Measurements from ENCODE around the gene RNF146.
"Not testable (repeated sequence)": the region's sequence is repeated elsewhere in the genome, so short reads cannot be mapped to it uniquely, and the experiment has no call there.

Gene RNF146

DNA sequence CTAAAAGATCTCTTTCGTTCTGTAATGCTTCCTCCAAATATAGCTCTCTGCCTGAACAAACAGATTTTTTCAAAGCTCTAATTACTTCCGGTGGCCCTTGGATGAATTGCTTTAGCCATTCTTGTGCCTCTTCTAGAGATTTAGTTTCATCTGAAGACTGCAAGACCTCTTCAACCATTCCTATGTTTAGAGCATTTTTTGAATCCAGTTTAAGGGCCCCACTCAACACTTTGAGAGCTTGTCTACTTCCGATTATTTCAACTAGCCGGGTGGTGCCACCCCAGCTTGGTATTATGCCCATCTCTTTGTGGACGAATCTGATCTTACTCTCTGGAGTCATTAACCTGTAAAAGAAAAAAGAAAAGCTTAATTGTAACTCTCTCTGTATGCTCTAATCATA is 23.3 kb downstream of the RNF146 start:
- no peak for DNase-seq

DNA sequence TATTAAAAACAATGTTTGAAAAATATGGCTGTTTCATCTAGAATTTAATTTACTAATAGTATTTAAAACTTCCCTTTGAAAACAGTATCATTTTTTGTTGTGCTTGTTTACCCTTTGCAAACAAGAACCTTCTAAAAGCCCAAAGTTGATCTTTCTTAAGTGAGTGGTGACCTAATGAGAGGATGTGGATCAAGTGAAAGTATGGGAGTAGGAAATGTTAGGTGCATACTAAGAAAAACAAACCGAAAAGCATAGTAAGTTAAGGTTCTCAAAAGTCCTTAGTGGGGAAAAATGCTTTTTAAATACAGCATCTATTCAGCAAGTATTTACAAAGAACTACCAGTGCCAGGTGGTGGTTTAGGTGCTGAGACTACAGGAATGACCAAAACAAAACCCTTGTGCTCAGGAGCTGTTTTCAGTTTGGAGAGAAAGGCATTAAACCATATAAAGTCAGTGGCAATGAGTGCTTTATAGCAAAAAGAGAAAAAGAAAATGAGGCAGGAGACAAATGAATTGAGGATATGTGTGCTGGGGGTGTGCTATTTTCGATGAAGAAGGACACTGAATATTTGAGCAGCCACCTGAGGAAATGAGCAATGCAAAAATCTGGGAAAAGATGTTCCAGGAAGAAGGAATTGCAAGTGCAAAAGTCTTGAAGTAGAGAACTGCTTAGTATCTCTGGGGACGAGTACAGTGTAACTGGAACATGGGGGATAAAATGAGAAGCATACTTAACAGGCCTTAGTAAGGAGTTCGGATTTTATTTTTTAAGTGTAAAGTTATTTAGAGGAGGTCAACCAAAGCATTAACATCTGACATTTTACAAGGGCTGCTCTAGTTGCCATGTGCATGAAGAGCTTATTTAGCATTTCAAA is 24.0 kb downstream of the RNF146 start:
- DNase-seq, result no peak

DNA sequence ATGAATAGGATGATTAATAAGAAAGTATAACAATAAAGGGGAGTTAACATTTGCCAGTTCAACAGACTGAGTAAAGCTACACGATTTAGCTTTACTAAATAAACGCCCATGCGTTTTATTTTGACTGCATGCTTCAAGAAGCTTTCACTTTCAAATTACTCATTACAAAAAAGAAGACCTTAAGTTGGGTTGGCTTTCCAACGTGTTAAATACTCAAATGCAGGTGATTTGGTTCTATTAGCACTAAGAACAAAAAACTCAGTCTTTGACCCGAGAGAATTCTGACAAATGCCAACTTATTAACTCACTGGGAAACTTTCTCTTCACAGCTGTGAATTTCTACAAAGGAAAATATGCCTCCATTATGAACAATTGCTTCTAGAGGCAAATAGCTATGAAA is 24.8 kb downstream of the RNF146 start:
- no peak for DNase-seq

DNA sequence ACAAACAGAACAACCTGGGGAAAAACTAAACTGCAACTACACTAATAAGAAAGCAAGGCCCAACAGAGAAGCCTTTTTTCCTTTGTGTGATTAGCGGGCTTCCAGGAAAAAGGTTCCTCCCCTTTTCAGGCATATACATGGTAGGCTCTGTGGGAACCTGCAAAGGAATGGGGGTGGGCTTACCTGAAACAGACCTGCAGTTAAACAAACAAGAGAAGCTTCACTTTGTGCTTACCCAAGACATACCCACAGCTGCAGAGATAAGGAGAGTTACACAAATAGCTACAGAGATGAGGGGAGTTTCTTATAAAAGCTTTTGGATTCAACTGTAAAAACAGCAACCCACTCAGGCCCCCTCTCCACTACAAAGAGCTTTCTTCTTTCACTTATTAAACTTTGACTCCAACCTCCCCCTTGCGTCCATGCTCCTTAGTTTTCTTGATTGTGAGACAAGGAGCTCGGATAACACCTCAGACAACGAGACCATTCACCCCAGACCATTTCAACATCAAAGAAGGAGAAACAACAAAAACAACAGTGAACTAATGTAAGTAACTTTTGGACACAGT is 30.9 kb downstream of the RNF146 start:
- DNase-seq, result no peak

DNA sequence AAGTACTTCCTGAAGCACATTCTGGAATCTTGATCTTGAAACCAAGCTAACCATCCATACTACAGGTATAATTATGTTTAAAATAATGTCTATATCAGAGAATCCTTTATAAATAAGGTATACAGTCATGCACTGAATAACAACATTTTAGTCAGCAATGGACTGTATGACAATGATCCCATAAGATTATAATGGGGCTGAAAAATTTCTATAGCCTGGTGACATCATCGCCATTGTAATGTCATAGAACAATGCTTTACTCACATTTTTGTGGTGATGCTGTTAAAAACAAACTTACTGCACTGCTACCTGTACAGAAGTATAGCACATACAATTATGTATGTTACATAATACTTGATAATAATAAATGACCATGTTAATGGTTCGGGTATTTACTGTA is 31.8 kb downstream of the RNF146 start:
- no peak for DNase-seq

DNA sequence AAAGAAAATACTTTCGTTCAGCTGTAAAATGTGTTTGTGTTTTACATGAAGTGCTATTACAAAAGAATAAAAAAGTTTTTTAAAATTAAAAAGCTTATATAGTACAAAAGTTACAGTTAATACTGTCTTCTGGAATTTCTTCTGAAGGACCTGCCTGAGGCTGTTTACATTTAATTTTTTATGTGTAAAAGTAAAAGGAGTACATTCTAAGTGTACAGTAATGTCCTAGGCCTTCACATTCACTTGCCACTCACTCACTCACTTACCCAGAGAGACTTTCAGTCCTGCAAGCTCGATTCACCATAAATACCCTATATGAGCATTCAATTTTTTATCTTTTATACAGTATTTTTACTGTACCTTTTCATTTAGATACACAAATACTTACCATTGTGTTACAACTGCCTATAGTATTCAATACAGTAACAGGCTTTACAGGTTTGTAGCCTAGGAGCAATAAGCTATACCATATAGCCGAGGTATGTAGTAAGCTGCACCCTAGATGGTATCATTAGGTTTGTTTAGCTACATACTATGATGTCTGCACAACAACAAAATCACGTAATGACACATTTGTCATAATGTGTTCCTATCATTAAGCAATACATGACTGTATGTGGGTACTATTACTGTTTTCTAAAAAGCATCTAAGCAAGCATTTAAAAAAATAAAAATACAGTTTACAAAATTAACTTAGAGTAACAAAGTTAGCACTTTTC is 33.0 kb downstream of the RNF146 start:
- no peak for DNase-seq

DNA sequence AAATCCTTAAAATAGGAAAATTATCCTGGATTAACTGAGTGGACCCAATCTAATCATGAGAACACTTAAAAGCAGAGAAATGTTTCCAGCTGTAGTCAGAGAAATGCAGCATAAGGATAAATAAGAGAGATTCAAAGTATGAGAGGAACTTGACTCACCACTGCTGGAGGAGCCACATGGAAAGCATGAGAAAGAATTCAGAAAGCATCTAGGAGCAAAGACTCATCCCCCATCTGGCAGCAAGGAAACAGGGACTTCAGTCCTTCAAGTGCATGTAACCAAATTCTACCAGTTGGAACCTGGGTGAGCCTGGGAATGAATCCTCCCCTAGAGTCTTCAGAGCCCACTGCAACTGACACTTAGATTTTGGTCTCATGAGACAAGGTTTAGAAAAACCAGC is 33.7 kb downstream of the RNF146 start:
- no peak for DNase-seq

DNA sequence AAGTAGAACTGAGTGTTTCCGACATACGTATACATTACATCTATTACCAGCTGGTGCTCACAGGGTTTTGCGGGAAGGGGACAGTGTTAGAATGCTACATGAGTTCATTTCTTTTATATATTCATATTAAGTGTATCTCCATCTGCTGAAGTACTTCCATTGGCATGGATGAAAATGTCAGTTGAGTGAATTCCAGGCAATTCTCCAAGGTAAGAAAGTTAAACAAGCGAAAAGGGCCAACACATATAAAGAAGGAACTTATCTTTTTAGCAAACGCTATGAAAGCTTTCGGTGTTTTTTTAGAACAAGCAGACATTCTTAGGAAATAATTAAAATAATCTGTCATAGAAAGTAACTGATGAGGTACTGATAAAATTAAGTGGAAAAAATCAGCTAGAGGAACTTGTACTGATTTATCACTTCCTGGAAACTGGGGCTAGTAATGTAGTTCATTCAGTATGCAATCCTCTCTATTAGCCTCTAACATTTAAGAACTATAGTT is 34.6 kb downstream of the RNF146 start:
- no peak for DNase-seq

DNA sequence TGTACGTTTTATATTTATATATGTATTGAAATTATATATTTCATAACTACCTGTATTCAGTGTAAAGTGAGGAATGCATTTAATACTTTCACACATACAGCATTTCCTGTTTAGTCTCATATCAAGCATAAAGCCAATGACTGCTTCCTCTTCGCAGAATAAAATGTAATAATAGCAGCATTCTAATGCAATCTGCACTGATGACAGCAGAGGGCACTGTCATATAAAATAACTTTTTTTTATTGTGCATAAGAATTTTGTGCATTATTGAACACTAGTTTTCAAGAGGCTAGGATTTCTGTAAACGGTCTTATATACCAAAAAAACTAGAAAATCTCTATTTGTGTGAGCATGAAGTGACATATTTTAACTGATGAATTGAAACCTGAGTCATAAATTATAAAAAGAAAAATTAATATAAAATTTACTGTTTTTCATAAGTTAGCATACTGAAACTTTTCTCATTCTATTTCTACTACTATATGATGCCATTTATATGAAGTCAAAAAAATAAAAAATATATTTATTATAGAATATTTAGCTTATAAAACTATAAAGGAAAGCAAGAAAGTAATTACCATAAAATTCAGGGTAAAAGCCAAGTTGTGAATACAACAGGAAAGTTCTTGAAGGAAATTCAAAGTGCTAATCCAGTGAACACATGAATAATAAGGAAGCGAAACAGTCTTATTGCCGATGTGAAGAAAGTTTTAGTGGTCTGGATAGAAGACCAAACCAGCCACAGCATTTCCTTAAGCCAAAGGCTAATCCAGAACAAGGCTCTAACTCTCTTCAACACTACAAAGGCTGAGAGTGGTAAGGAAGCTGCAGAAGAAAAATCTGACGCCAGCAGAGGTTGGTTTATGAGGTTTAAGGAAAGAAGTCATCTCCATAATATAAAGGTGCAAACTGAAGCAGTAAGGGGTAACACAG is 36.3 kb downstream of the RNF146 start:
- DNase-seq, result peak; percentile 43 to 45

DNA sequence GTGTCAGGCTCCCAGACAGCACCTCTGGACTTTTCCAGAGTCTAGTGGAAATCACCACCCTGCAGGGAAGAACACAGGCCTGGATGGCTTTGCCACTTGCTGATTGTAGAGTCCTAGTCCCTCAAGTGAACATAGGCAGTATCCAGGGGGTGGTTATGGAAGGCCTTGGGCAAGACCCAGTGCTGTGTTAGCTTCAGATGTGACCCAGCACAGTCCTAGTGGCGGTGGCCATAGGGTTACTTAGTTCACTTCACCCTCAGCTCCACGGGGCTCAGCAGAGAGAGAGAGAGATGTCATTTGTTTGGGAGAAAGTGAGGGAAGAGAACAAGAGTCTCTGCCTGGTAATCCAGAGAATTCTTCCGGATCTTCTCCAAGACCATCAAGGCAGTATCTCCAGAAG is 37.3 kb downstream of the RNF146 start:
- DNase-seq, result no peak

DNA sequence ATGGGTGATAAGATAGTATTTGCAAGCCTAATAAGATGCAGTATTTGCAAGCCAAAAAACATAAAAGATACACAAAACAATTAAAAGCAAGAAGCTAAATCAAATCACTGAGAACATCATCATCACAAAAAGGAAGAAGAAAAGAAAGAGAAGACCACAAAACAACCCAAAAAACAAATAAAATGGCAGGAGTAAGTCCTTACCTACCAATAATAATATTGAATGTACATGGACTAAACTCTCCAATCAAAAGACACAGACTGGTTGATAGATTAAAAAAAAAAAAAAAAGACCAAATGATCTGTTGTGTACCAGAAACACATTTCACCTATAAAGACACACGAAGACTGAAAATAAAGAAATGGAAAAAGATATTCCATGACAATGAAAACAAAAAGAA is 39.1 kb downstream of the RNF146 start:
- no peak for DNase-seq

DNA sequence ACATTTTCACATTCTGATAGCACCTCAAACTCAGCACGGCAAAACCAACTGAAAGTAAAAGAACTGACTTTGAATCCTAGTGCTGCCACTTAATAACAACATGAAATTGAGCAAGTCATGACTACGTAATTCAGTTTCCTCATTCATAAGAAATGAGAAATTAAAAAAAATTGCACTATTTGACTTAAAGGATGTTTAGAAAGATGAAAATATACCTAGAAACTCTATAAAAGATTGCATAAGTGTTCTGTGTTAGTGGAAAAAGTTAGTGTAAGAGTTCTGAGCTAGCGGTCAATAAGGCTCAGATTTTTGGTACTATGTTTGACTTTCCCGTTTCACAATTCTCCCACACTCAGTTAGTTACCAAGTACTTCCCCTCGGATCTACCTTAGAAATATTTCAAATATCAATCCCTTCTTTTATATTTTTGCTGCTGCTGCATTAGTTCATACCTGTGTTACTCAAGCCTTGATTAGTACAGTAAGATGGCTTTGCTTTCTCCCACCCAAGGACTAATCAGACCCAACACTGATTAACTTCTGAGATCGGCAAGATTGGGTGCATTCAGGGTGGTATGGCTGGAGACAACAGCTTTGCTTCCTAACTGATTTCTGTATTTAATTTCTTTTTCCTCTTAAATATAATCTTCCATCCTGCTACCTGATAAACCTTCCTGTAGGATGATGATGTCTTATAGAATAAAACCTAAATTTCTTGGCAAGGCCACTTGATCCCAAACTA is 50.9 kb downstream of the RNF146 start:
- DNase-seq, result no peak

DNA sequence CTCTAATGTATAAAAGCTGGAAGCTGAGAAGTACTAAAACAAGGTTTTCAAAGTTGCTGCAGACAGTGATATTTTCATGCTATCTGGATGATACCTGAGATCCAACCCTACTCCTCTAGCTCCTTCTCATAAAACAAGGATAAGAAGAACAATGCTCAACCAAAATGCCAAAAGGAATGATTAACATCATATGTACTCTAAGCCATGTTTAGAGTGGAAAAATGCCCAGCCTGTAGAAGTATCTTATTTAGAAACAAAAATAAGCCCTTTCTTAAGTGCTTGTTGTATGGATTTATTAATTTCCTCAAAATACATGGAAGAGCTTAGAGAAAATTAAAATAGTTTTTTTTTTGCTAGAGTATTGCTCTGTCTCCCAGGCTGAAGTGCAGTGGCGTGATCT is 53.0 kb downstream of the RNF146 start:
- no peak for DNase-seq

DNA sequence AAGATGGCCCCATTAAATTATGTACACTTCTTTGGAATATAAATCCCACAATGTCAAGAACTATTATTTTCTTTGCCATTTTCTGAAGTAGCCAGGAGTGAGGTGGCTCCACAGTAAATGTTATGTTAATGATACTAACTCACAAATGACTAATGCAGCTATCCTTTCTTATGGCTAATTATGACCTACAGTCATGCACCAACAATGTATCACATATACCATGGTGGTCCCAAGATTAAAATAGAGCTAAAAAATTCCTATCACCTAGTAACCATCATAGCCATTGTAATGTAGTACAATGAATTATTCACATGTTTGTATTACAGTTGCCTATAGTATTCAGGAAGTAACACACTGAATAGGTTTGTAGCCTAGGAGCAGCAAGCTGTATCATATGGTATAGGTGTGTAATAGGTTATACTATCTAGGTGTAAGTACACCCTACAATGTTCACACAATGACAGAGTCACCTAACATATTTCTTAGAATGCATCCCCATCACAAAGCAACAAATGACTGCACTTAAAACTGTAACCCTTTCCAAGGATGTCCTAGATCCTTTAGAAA is 61.5 kb downstream of the RNF146 start:
- no peak for DNase-seq

DNA sequence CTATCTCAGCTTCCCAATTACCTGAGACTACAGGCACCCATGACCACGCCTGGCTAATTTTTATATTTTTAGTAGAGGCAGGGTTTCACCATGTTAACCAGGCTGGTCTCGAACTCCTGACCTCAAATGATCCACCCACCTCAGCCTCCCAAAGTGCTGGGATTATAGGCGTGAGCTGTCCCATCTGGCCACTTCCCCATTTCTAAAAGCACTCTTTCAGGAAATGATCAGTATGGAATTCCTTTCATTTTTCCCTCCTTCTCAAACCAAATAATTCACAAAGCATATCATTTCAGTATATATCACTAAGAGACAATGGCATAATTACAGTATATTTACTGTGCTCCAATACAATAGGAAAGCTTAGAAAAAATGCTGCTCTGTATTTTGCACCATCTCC is 64.6 kb downstream of the RNF146 start:
- DNase-seq, result not testable (repeated sequence)

DNA sequence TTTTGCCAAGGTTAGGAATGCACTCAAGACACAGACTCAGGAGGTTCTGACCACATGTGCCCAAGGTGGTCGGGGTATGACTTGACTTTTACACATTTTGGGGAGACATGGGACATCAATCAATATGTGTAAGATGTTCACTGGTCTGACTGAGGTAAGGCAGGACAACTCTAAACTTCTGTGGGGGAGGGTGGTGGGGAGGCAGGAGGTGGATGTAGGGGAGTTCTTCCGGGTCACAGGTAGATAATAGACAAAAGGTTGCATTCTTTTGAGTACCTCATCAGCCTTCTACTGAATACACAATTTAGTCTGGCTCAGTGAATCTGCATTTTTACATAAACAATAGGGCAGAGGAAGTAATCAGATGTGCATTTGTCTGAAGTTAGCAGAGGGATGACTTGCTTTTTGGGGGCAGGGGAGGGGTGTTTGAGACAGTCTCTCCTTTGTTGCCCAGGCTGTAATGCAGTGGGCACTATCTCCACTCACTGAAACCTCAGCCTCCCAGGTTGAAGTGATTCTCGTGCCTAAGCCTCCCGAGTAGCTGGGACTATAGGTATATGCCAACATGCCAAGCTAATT is 65.8 kb downstream of the RNF146 start:
- DNase-seq, result no peak
